Colonic mucosa (tissue), 4 donors: Measurements from ENCODE around the gene DEFB108B. TPM values are rescaled to one million over a fixed set of nuclear protein-coding genes. Genes with fewer than 3 reads are reported as not detected.
"Not testable (repeated sequence)": the region's sequence is repeated elsewhere in the genome, so short reads cannot be mapped to it uniquely, and the experiment has no call there.

Experiments used
- DNase-seq: peaks from one replicate; pipeline ENCODE4 v3.0.0-alpha.2; 2020
- H3K27ac ChIP-seq: fragments of 200-600 bp; one replicate; pipeline ENCODE4 v1.8.0; 2021
- H3K27me3 ChIP-seq: fragments of 200-600 bp; one replicate; pipeline ENCODE4 v1.8.0; 2021
- H3K36me3 ChIP-seq: fragments of 200-600 bp; one replicate; pipeline ENCODE4 v1.8.0; 2021
- H3K4me1 ChIP-seq: fragments of 200-600 bp; one replicate; pipeline ENCODE4 v1.8.0; 2021; ENCODE audit warnings: mild to moderate bottlenecking
- H3K4me3 ChIP-seq: fragments of 200-600 bp; one replicate; pipeline ENCODE4 v1.8.0; 2021
- H3K9ac ChIP-seq, 2 donors: one replicate each; pipeline ENCODE4 v1.7.0; 2013; ENCODE audit warnings: control low read depth in 2 of 2, low read depth in 2 of 2, low read length in 2 of 2
- H3K9me3 ChIP-seq: fragments of 200-600 bp; one replicate; pipeline ENCODE4 v1.8.0; 2021
- intact Hi-C: fragments of 100-400 bp; cut with DNase I; formaldehyde crosslinking; loops from one replicate; pipeline ENCODE4 v1.14.1; 2022
- total RNA-seq, 2 donors: library from RNA; stranded (reverse); fragmentation: NEBNext Ultra II Directional in 1 of 2; extraction: Animal tissue kit (Norgen Biotek cat#: 25700) in 1 of 2; gene quantifications; one replicate each; pipeline ENCODE4 v1.2.1, GENCODE V29; 2021
- TF ChIP-seq, protein P1 (sequence below): fragments of 200-600 bp; IDR thresholded peaks from one replicate; pipeline ENCODE4 v1.8.0; 2022; ENCODE audit warnings: antibody characterized with exemption, mild to moderate bottlenecking
- donor health status: healthy.
- donor health status: DM: no; HTN: no; CAD: no.
- donor health status: DM: no; HTN: no; CAD: no.

Gene DEFB108B
- total RNA-seq, 2 donors from 2014 or later: not detected

- intact Hi-C loops, H3K4me1 ChIP-seq, H3K27me3 ChIP-seq, H3K9me3 ChIP-seq, H3K27ac ChIP-seq, H3K4me3 ChIP-seq, H3K36me3 ChIP-seq, H3K9ac ChIP-seq, DNase-seq: not testable (repeated sequence)
- TF ChIP-seq, protein P1, sequence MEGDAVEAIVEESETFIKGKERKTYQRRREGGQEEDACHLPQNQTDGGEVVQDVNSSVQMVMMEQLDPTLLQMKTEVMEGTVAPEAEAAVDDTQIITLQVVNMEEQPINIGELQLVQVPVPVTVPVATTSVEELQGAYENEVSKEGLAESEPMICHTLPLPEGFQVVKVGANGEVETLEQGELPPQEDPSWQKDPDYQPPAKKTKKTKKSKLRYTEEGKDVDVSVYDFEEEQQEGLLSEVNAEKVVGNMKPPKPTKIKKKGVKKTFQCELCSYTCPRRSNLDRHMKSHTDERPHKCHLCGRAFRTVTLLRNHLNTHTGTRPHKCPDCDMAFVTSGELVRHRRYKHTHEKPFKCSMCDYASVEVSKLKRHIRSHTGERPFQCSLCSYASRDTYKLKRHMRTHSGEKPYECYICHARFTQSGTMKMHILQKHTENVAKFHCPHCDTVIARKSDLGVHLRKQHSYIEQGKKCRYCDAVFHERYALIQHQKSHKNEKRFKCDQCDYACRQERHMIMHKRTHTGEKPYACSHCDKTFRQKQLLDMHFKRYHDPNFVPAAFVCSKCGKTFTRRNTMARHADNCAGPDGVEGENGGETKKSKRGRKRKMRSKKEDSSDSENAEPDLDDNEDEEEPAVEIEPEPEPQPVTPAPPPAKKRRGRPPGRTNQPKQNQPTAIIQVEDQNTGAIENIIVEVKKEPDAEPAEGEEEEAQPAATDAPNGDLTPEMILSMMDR: peak; percentile 37
Measured at GRCh38 chr11:71863978-71864627, 31.1 kb downstream of the DEFB108B start.

GRCh38 chr11:71867209-71867608 lies 34.2 kb downstream of the DEFB108B start:
- H3K36me3 ChIP-seq, H3K9ac ChIP-seq, H3K4me1 ChIP-seq, H3K27me3 ChIP-seq, DNase-seq, intact Hi-C loops, H3K27ac ChIP-seq, H3K9me3 ChIP-seq, H3K4me3 ChIP-seq: not testable (repeated sequence)

GRCh38 chr11:71869931-71870330 lies 36.9 kb downstream of the DEFB108B start:
- not testable (repeated sequence) for DNase-seq

DNA sequence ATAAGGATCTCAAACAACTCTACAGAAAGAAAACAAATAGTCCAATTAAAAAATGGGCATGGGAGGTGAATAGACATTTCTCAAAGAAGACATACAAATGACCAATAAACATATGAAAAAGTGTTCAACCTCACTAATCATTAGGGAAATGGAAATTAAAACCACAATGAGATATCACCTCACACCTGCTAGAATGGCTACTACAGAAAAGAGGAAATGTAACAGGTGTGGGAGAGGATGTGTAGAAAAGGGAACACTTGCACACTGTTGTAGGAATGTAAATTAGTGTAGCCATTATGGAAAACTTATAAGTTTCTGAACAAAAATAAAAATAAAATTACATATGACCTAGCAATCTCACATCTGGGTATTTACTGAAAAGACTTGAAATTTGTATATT lies 37.7 kb downstream of the DEFB108B start:
- H3K9me3 ChIP-seq, H3K4me3 ChIP-seq, intact Hi-C loops: not testable (repeated sequence)

More at GRCh38 chr11:71869931-71870330, 36.9 kb downstream of the DEFB108B start:
- H3K27me3 ChIP-seq, H3K9ac ChIP-seq, H3K9me3 ChIP-seq, H3K4me1 ChIP-seq, H3K27ac ChIP-seq, H3K4me3 ChIP-seq, H3K36me3 ChIP-seq, intact Hi-C loops: not testable (repeated sequence)

DNA sequence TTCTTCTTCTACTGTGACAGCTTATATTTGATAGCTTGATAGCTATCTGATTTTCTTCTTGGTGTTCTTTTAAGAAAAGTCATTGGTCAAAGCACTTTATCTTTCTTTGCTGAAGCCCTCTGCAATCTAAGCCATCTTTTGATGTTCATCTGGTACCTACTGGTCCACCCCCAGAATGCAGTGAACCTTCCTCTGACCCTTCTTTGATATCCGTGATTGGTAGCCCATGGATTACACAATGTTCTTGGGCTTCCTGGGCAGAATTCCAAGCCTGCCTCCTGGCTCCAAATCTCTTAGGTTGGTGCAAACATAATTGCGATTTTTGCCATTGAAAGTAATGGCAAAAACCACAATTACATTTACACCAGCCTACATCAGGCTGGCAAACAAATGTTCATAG lies 43.3 kb downstream of the DEFB108B start:
- H3K9me3 ChIP-seq, H3K36me3 ChIP-seq, intact Hi-C loops, H3K4me3 ChIP-seq, H3K27me3 ChIP-seq, DNase-seq, H3K27ac ChIP-seq, H3K4me1 ChIP-seq, H3K9ac ChIP-seq: not testable (repeated sequence)

More for the DNA sequence above, 37.7 kb downstream of the DEFB108B start:
- not testable (repeated sequence) for H3K4me1 ChIP-seq, H3K27ac ChIP-seq, H3K36me3 ChIP-seq, H3K9ac ChIP-seq, DNase-seq, H3K27me3 ChIP-seq

DNA sequence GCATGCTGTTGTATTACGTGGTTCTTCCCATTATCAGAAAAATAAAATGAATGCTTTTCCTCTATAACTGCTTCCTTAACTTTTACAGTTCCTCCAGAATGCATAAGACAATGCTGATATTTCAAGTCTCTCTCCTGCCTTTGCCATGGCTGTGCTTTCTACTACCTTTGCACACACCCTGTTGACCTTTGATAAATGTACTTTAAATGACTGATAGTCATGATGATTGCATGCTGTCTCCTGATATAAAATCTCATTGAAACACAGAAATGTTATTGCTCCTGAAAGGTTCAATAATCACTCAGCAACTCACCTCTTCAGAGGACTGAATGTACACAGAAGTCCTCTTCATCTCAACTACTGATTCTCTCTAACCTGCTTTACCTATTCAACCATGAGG lies 45.1 kb downstream of the DEFB108B start, which contains the start of gene DEFB131B:
DEFB131B (plus strand) TSS at position 395 of the 400 bp plus-strand sequence; CDS start at position 395, 0 bp downstream.
- H3K9ac ChIP-seq, intact Hi-C loops, H3K27me3 ChIP-seq: not testable (repeated sequence)

DNA sequence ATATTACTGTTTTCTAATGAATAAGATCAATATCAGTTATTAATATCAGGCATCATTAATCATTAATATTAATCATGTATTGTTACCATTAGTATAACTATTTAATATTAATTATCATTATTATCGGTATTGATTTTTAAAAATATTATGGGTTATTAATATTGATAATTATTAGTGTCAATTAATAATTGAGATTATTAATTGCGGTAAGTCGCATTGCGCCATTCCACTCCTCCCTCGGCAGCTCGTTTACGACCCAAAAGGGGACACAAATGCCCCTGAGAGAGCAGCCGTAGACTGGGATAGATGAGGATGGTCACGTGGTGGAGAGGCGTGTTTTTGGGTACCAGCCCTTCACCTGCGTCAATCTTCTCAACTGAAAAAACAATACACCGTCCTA lies 52.8 kb downstream of the DEFB108B start:
- H3K36me3 ChIP-seq, H3K4me1 ChIP-seq, H3K9ac ChIP-seq, DNase-seq, H3K9me3 ChIP-seq, intact Hi-C loops, H3K27ac ChIP-seq, H3K4me3 ChIP-seq, H3K27me3 ChIP-seq: not testable (repeated sequence)

More for the DNA sequence above, 45.1 kb downstream of the DEFB108B start, which contains the start of gene DEFB131B:
- not testable (repeated sequence) for H3K9me3 ChIP-seq, H3K4me3 ChIP-seq, H3K4me1 ChIP-seq, H3K27ac ChIP-seq, DNase-seq, H3K36me3 ChIP-seq

Other genes starting within 250 kb of the DEFB108B start
- not detected for gene DEFB131B, start 45.3 kb downstream of the DEFB108B start, total RNA-seq
- 10 to 100 TPM in 1 of 2 donors, 1 to 10 TPM in 1; 7.9 to 13.3 TPM for gene XNDC1N, start 95.4 kb downstream of the DEFB108B start, total RNA-seq
- 10 to 100 TPM; 28.6 to 43.0 TPM for gene RNF121, start 95.8 kb downstream of the DEFB108B start, total RNA-seq
- 1 to 10 TPM; 5.6 to 9.0 TPM for gene IL18BP, start 165.7 kb downstream of the DEFB108B start, total RNA-seq
- 100 to 1,000 TPM; 154 to 158 TPM for gene NUMA1, start 247.3 kb downstream of the DEFB108B start, total RNA-seq
- gene LRRC51, start 247.7 kb downstream of the DEFB108B start, total RNA-seq: 10 to 100 TPM in 1 of 2 donors, 1 to 10 TPM in 1; 6.2 to 10.9 TPM